GM18517 (cell line): ENCODE data around the gene MRPS27.
A peak's percentile ranks its signal among the peaks of the same experiment; 100 is the strongest.

Experiments
- ATAC-seq: cut with Tn5 transposase; IDR thresholded peaks from one replicate; pipeline ENCODE4 v1.9.1; 2021; ENCODE audit warnings: mild to moderate bottlenecking, moderate library complexity; ENCODE audit not compliant: unreplicated experiment

The MRPS27 gene

GRCh38 chr5:72206160-72206559 is 113.9 kb downstream of the MRPS27 start:
- no peak for ATAC-seq

GRCh38 chr5:72205431-72206009 is 114.5 kb downstream of the MRPS27 start:
- no peak for ATAC-seq

GRCh38 chr5:72204946-72205345 is 115.1 kb downstream of the MRPS27 start:
- ATAC-seq: no peak

- ATAC-seq: no peak
These were observed 116.7 kb downstream of the MRPS27 start for GRCh38 chr5:72203251-72203845.

GRCh38 chr5:72202331-72202825 is 117.7 kb downstream of the MRPS27 start:
- no peak for ATAC-seq

- ATAC-seq: no peak
These were observed 120.4 kb downstream of the MRPS27 start for GRCh38 chr5:72199681-72200080.

- ATAC-seq: no peak
These were observed 122.6 kb downstream of the MRPS27 start for GRCh38 chr5:72197393-72197792.

- no peak for ATAC-seq
These were observed 124.5 kb downstream of the MRPS27 start for GRCh38 chr5:72195581-72195980.

GRCh38 chr5:72194846-72195245 is 125.2 kb downstream of the MRPS27 start:
- peak; percentile 64 for ATAC-seq

GRCh38 chr5:72191404-72191803 is 128.6 kb downstream of the MRPS27 start:
- ATAC-seq: no peak

- no peak for ATAC-seq
These were observed 130.9 kb downstream of the MRPS27 start for GRCh38 chr5:72189146-72189545.

GRCh38 chr5:72188166-72188565 is 131.9 kb downstream of the MRPS27 start:
- no peak for ATAC-seq

GRCh38 chr5:72187388-72188075 is 132.5 kb downstream of the MRPS27 start:
- ATAC-seq: no peak

- ATAC-seq: no peak
These were observed 134.3 kb downstream of the MRPS27 start for GRCh38 chr5:72185496-72186329.

- ATAC-seq: no peak
These were observed 135.6 kb downstream of the MRPS27 start for GRCh38 chr5:72184408-72184807.

- ATAC-seq: no peak
These were observed 136.9 kb downstream of the MRPS27 start for GRCh38 chr5:72183101-72183520.

GRCh38 chr5:72182686-72183085 is 137.4 kb downstream of the MRPS27 start:
- no peak for ATAC-seq

GRCh38 chr5:72180925-72181324 is 139.1 kb downstream of the MRPS27 start:
- no peak for ATAC-seq

- no peak for ATAC-seq
These were observed 140.1 kb downstream of the MRPS27 start for GRCh38 chr5:72179816-72180440.

GRCh38 chr5:72179028-72179815 is 140.8 kb downstream of the MRPS27 start:
- ATAC-seq: no peak
